BLaER1 treated with 17β-estradiol and CSF1 and Interleukin-3, amounts not matched to agents 10 nM and 100 nM (cell line): Measurements from ENCODE around the gene PFDN1.
A peak's percentile ranks its signal among the peaks of the same experiment; 100 is the strongest.
"Not testable (repeated sequence)": the region's sequence is repeated elsewhere in the genome, so short reads cannot be mapped to it uniquely, and the experiment has no call there.

Experiments used
- H3K27ac ChIP-seq, 11 experiments: shearing (Covaris generic); formaldehyde crosslinking; 2 replicates each; pipeline ENCODE4 v1.8.1; 2022
- H3K27me3 ChIP-seq, 11 experiments: shearing (Covaris generic); formaldehyde crosslinking; 2 replicates each; pipeline ENCODE4 v1.8.1; 2022
- H3K36me3 ChIP-seq, 11 experiments: shearing (Covaris generic); formaldehyde crosslinking; 2 replicates each; pipeline ENCODE4 v1.8.1; 2022
- H3K4me1 ChIP-seq, 10 experiments: shearing (Covaris generic); formaldehyde crosslinking; 2 replicates each; pipeline ENCODE4 v1.8.1; 2022
- H3K4me2 ChIP-seq, 11 experiments: shearing (Covaris generic); formaldehyde crosslinking; 2 replicates each; pipeline ENCODE4 v1.8.1; 2022
- H3K4me3 ChIP-seq, 10 experiments: shearing (Covaris generic); formaldehyde crosslinking; 2 replicates each; pipeline ENCODE4 v1.8.1; 2022
- H3K9ac ChIP-seq, 11 experiments: shearing (Covaris generic); formaldehyde crosslinking; 2 replicates each; pipeline ENCODE4 v1.8.1; 2022
- H3K9me3 ChIP-seq, 11 experiments: shearing (Covaris generic); formaldehyde crosslinking; replicated peaks in 1 of 11; 2 replicates each; pipeline ENCODE4 v1.8.1; 2022
- H4K20me1 ChIP-seq, 11 experiments: shearing (Covaris generic); formaldehyde crosslinking; 2 replicates each; pipeline ENCODE4 v1.8.1; 2022
- Cebpa-rat ChIP-seq, 11 experiments: shearing (Covaris generic); IDR thresholded peaks; 2 replicates each; pipeline ENCODE4 v1.8.1; 2022

PFDN1 gene

DNA sequence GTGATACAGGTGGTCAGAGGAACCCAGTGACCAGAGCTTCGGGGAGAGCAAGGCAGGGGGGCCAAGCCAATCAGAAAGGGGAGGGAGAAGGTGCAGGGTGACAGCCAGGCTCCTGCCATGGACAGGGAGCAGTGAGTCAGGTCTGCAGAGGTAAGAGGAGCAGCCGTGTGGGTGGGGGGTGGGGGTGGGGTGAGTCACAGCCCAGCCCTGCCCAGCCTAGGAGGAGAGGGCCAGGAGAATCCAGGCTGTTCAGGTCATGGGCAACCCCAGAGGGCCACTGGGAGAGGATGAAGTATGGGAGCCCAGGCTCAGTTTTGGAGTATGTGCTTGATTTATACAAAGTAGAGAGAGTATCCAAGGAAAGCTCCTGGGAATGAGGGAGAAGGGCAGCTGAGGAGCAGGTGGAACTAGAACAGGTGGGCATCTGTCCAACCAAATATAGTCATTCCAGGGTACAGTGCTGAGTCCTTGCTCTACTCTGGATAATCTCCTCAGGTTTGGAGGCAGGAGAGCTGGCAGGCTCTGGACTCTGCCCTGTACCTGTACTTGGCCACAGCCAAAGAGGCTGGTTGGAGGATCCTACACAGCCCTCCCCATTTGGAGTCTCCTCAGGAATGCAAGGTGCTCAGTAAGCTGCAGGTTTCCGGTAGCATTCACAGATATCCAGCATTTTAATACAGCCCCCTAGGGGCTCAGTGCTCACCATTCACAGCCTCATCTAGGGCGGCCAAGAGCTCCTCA is 42.0 kb upstream of the PFDN1 start:
- H3K9ac ChIP-seq: peak overlapping the region; percentile 89 to 98 (median 92)
- peak overlapping the region; percentile 77 to 97 (median 95) for H3K4me3 ChIP-seq
- H3K4me1 ChIP-seq: peaks cover 76 to 86% (median 78%) of the 10 kb centered on the region in 10 experiments

DNA sequence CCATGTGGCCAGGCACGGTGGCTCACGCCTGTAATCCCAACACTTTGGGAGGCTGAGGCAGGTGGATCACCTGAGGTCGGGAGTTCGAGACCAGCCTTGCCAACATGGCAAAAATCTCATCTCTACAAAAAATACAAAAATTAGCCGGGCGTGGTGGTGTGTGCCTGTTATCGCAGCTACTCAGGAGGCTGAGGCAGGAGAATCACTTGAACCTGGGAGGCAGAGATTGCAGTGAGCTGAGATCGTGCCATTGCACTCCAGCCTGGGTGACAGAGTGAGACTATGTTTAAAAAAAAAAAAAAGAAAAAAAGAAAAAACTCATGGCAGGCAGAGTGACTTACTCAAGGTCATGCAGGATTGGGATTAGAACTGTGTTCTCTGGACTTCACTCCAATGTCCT is 40.9 kb upstream of the PFDN1 start:
- H3K27me3 ChIP-seq: not testable (repeated sequence)

More for the DNA sequence above, 42.0 kb upstream of the PFDN1 start:
- Histone ChIP-seq H3K27ac (peak overlapping the region; percentile 77 to 100 (median 96); a peak in 21 of 22 replicates), H3K4me2 (peak overlapping the region; percentile 86 to 100 (median 98)), H3K27me3 (no peaks in the 10 kb centered on the region), H4K20me1 (peaks cover 4 to 40% (median 27%) of the 10 kb centered on the region in 11 experiments; a peak in 19 of 22 replicates), H3K9me3 (peaks cover 0 to 8% (median 0%) of the 10 kb centered on the region in 11 experiments; a peak in 1 of 22 replicates), H3K36me3 (peaks cover 36 to 59% (median 54%) of the 10 kb centered on the region in 11 experiments)
- no peak for TF ChIP-seq Cebpa-rat (IDR thresholded peaks at IDR 0.05)

DNA sequence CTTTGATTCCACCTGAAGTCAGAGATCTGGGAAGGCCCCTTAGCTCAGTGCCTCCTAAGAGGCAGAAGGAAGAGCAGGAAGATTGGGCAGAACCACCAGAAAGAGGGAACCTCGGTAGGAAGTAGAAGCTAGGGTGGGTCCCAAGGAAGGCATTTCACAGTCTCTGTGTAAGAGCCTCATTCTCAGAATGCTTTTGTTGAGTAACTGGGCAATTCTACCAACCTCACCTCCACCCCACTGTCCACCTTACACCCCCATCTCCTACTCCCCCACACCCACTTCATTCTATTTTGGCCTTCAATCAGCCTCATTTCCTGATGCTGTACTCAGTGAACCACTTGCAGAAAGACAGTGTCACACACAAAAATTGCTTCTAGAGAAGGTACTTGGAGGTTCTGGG is 40.0 kb upstream of the PFDN1 start:
- Histone ChIP-seq H3K4me2 (peak overlapping the region; percentile 86 to 100 (median 98)), H3K9ac (peak overlapping the region; percentile 89 to 98 (median 92)), H4K20me1 (peaks cover 24 to 60% (median 46%) of the 10 kb centered on the region in 11 experiments), H3K36me3 (peaks cover 56 to 78% (median 73%) of the 10 kb centered on the region in 11 experiments), H3K27me3 (no peaks in the 10 kb centered on the region), H3K9me3 (peaks cover 0 to 8% (median 0%) of the 10 kb centered on the region in 11 experiments; a peak in 1 of 22 replicates), H3K4me3 (peak overlapping the region; percentile 77 to 97 (median 95)), H3K4me1 (peaks cover 76 to 87% (median 78%) of the 10 kb centered on the region in 10 experiments), H3K27ac (peak overlapping the region; percentile 77 to 100 (median 96))
- no peak; a peak in 1 of 22 replicates for TF ChIP-seq Cebpa-rat (IDR thresholded peaks at IDR 0.05)

More for the DNA sequence above, 40.9 kb upstream of the PFDN1 start:
- peaks cover 14 to 50% (median 37%) of the 10 kb centered on the region in 11 experiments for H4K20me1 ChIP-seq
- H3K4me2 ChIP-seq: peak overlapping the region; percentile 86 to 100 (median 98)
- H3K9ac ChIP-seq: peak overlapping the region; percentile 89 to 98 (median 92)
- peaks cover 46 to 69% (median 64%) of the 10 kb centered on the region in 11 experiments for H3K36me3 ChIP-seq
- peak overlapping the region; percentile 77 to 100 (median 96) for H3K27ac ChIP-seq
- H3K4me1 ChIP-seq: peaks cover 76 to 87% (median 78%) of the 10 kb centered on the region in 10 experiments
- not testable (repeated sequence) for H3K9me3 ChIP-seq
- H3K4me3 ChIP-seq: peak overlapping the region; percentile 77 to 97 (median 95)

DNA sequence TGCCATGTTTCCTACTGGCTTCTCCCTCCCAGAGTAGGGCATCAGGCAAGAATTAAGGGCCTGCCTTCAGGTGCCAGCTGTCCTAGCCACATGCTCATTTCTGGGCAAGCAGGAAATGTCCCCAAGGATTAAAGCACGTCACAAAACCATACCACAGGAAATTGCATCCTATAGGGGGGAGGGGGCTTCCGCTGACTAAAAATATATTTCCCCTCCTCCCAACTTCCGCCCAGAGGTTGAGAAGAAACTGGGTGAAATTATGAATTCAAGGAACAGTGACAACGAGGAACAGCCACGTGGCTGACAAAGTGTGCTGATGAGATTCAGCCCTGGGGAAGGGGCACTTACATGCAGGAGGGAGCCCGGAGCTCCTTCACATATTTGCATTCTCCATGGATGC is 39.4 kb upstream of the PFDN1 start:
- peaks cover 0 to 8% (median 0%) of the 10 kb centered on the region in 11 experiments; a peak in 1 of 22 replicates for H3K9me3 ChIP-seq
- H4K20me1 ChIP-seq: peaks cover 30 to 66% (median 52%) of the 10 kb centered on the region in 11 experiments
- peaks cover 62 to 84% (median 80%) of the 10 kb centered on the region in 11 experiments for H3K36me3 ChIP-seq
- H3K4me3 ChIP-seq: peak overlapping the region; percentile 77 to 97 (median 95)
- peaks cover 76 to 87% (median 78%) of the 10 kb centered on the region in 10 experiments for H3K4me1 ChIP-seq
- H3K4me2 ChIP-seq: peak overlapping the region; percentile 86 to 100 (median 98)
- peak overlapping the region; percentile 89 to 98 (median 92) for H3K9ac ChIP-seq
- TF ChIP-seq Cebpa-rat (IDR thresholded peaks at IDR 0.05): peak in 10 of 11 experiments; percentile 49 to 97 (median 86); a peak in 18 of 22 replicates
- H3K27ac ChIP-seq: peak overlapping the region; percentile 77 to 100 (median 96); a peak in 21 of 22 replicates
- no peaks in the 10 kb centered on the region for H3K27me3 ChIP-seq

DNA sequence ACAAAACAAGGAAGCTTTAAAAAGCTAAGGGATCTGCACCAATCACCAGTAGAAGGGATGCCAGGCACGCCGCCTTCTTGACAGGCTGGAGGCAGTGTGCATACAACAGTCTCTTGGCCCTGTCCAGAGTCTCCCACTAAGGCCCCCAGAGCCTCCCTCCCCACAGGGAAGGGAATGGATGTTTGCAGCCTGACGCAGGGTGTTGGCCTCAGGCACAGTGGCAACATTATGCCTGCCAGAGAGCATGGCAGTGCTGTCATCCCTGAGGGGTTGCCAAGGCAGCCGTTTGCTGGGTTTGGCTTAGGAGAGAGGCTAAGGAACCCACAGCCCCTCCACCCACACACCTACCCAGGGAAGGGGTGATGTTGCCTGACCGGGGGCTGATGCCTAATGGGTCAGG is 38.7 kb upstream of the PFDN1 start:
- H3K9ac ChIP-seq: peak overlapping the region; percentile 68 to 98 (median 92); a peak in 21 of 22 replicates
- H3K4me2 ChIP-seq: peak overlapping the region; percentile 86 to 100 (median 98)
- TF ChIP-seq Cebpa-rat (IDR thresholded peaks at IDR 0.05): no peak
- H3K4me1 ChIP-seq: peaks cover 76 to 87% (median 79%) of the 10 kb centered on the region in 10 experiments
- H3K27ac ChIP-seq: peak overlapping the region; percentile 75 to 100 (median 96)
- H3K4me3 ChIP-seq: peak overlapping the region; percentile 77 to 97 (median 95)
- peaks cover 37 to 73% (median 59%) of the 10 kb centered on the region in 11 experiments for H4K20me1 ChIP-seq
- H3K9me3 ChIP-seq: peaks cover 0 to 8% (median 0%) of the 10 kb centered on the region in 11 experiments; a peak in 1 of 22 replicates
- H3K27me3 ChIP-seq: no peaks in the 10 kb centered on the region
- H3K36me3 ChIP-seq: peaks cover 69 to 91% (median 86%) of the 10 kb centered on the region in 11 experiments

DNA sequence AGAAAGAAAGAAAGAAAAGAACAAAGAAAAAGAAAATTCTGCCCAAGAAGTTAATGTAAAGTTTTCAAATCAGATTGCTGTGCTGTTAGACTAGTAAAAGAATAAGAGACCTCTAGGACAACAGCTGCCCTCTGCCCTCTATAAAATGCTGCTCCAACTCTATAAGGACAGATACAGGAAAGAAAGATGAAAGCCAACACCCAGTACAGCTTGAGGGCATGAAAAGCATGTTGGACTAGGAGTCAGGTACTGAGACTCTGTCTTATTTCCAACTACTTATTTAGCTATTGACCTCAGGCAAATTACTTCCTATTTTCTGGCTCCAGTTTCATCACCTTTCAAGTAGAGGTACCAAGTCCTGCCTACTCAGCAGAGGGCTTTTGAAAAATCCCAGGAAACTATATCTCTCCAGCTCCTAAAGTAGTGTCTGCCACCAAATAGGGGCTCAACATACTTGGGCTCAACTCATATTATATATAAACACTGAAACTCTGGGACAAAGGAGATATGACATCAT is 37.8 kb upstream of the PFDN1 start:
- H3K27ac ChIP-seq: peak overlapping the region; percentile 17 to 100 (median 96); a peak in 21 of 22 replicates
- TF ChIP-seq Cebpa-rat (IDR thresholded peaks at IDR 0.05): no peak
- H3K27me3 ChIP-seq: no peaks in the 10 kb centered on the region
- H3K4me3 ChIP-seq: peak overlapping the region; percentile 77 to 97 (median 95); a peak in 19 of 20 replicates
- peaks cover 84 to 96% (median 88%) of the 10 kb centered on the region in 10 experiments for H3K4me1 ChIP-seq
- peaks cover 46 to 75% (median 63%) of the 10 kb centered on the region in 11 experiments for H4K20me1 ChIP-seq
- peaks cover 0 to 7% (median 0%) of the 10 kb centered on the region in 11 experiments; a peak in 1 of 22 replicates for H3K9me3 ChIP-seq
- peak overlapping the region; percentile 68 to 98 (median 92); a peak in 20 of 22 replicates for H3K9ac ChIP-seq
- H3K36me3 ChIP-seq: peaks cover 78 to 99% (median 95%) of the 10 kb centered on the region in 11 experiments
- H3K4me2 ChIP-seq: peak overlapping the region; percentile 86 to 100 (median 98)

DNA sequence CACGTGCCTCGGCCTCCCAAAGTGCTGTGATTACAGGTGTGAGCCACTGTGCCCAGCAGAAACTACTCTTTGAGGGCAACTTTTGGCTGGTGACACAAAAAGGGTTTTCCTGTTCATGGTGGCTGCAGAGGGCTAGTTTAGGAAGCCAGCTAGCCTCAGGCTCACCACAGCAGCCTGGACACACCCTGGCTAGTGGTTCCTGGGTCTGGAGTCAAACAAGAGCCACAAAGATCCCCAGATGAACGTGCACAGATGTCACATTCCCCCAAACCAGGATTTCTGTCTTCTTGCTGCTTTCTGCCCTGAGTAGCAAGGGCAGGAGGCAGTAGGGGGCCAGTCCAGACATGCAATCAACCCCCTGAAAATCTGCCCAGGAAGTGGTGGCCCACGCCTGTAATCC is 36.7 kb upstream of the PFDN1 start:
- peaks cover 87 to 99% (median 93%) of the 10 kb centered on the region in 11 experiments for H3K36me3 ChIP-seq

DNA sequence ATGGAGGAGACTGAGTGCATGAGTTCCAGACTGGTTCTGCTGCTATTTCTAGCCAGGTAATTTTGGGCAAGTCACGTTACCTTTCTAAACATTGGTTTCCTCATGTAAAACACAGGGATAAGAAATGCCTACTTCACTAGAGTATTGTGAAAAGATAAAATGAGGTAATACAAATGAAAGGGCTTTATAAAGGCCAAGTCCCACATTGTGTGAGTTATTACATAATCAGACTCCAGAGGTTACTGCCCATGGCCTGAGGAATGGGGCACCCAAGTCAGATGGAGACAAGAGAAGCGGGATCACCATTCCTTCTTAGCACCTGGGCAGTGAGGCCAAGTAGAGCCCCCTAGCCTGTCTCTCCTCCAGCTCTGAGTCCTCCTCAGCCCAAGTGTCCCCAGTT is 36.0 kb upstream of the PFDN1 start:
- H3K27me3 ChIP-seq: no peaks in the 10 kb centered on the region
- peak overlapping the region in 6 of 10 experiments; percentile 88 to 97 (median 95); a peak in 10 of 20 replicates for H3K4me3 ChIP-seq
- H3K4me1 ChIP-seq: peaks cover 83 to 90% (median 86%) of the 10 kb centered on the region in 10 experiments
- no peak for TF ChIP-seq Cebpa-rat (IDR thresholded peaks at IDR 0.05)
- H4K20me1 ChIP-seq: peaks cover 57 to 82% (median 69%) of the 10 kb centered on the region in 11 experiments
- H3K9ac ChIP-seq: peak overlapping the region in 10 of 11 experiments; percentile 8 to 98 (median 92); a peak in 11 of 22 replicates
- H3K27ac ChIP-seq: peak overlapping the region in 9 of 11 experiments; percentile 2 to 100 (median 96); a peak in 18 of 22 replicates
- no peaks in the 10 kb centered on the region for H3K9me3 ChIP-seq
- peak overlapping the region; percentile 86 to 100 (median 98) for H3K4me2 ChIP-seq
- H3K36me3 ChIP-seq: peaks cover 90 to 99% (median 93%) of the 10 kb centered on the region in 11 experiments

More for the DNA sequence above, 36.7 kb upstream of the PFDN1 start:
- H3K9me3 ChIP-seq: no peaks in the 10 kb centered on the region
- H3K9ac ChIP-seq: peak overlapping the region; percentile 68 to 98 (median 92); a peak in 20 of 22 replicates
- peak overlapping the region; percentile 86 to 100 (median 98) for H3K4me2 ChIP-seq
- no peaks in the 10 kb centered on the region for H3K27me3 ChIP-seq
- peaks cover 51 to 75% (median 63%) of the 10 kb centered on the region in 11 experiments for H4K20me1 ChIP-seq
- peaks cover 89 to 94% (median 92%) of the 10 kb centered on the region in 10 experiments for H3K4me1 ChIP-seq
- H3K4me3 ChIP-seq: peak overlapping the region in 8 of 10 experiments; percentile 88 to 97 (median 95); a peak in 16 of 20 replicates
- H3K27ac ChIP-seq: peak overlapping the region; percentile 31 to 100 (median 96); a peak in 21 of 22 replicates
- no peak for TF ChIP-seq Cebpa-rat (IDR thresholded peaks at IDR 0.05)
